HEK293T (cell line): Measurements from ENCODE around the gene ISOC1.

Experiments used
- NFRKB ChIP-seq: fragments of 450-650 bp; IDR thresholded peaks from 2 replicates; pipeline ENCODE4 v1.6.1; 2016; ENCODE audit warnings: mild to moderate bottlenecking, moderate library complexity
- SP1 ChIP-seq: fragments of 450-650 bp; IDR thresholded peaks from 2 replicates; pipeline ENCODE4 v1.6.1; 2017
- SUZ12 ChIP-seq: fragments of 450-650 bp; IDR thresholded peaks from 2 replicates; pipeline ENCODE4 v1.6.1; 2016; ENCODE audit warnings: mild to moderate bottlenecking

DNA sequence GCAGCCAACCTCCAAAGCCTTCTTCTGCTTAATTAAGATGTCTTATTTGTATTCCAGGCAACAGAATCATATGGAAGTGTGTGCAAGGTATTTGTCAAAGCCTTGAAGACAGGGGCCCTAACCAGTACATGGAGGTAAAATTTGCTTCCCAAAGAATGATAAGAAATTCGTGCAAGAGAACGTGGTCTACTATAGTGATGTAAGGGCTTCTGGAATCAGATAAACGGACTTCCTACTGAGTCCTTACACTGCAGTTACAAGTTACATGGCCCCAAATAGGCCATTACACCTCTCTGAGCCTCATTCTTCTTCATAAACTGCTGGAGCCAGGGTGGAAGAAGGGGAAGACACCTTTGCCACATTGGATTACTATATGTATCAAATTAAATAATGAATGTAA, 15.9 kb upstream of the ISOC1 start:
- no peak for TF ChIP-seq SP1
- TF ChIP-seq NFRKB, result no peak
- TF ChIP-seq SUZ12, result no peak
